ENCODE data around the gene GPX7. TPM values are rescaled to one million over a fixed set of nuclear protein-coding genes. Genes with fewer than 3 reads are reported as not detected.

GPX7 gene
- total RNA-seq, 1 experiment from 2014 or later: 9.9 TPM

- no peak for TF ChIP-seq USF1 (CRISPR knock-in tag; IDR thresholded peaks at IDR 0.05)
Observed at GRCh38 chr1:52601519-52601918, 652 bp upstream of the GPX7 start (continued).

GRCh38 chr1:52602856-52603600 is 857 bp downstream of the GPX7 start:
- Mint-ChIP-seq H3K27me3 (ENCODE audit: low read depth) (peaks cover 48% of the 10 kb centered on the region), H3K4me1 (peaks cover 11% of the 10 kb centered on the region), H3K4me3 (peak overlapping the region; percentile 72), H3K9me3 (0 out of 2 replicates have a peak, but pooled peaks cover 3% of the 10 kb centered on the region), H3K36me3 (no peaks in the 10 kb centered on the region), H3K27ac (no peak overlapping the region)
- POLR2A ChIA-PET: no interaction called here
- TF ChIP-seq ZNF416 (CRISPR knock-in tag; IDR thresholded peaks at IDR 0.05) (no peak), FOXP1 (CRISPR knock-in tag; IDR thresholded peaks at IDR 0.05; ENCODE audit: borderline replicate concordance) (no peak), ESRRA (CRISPR knock-in tag; IDR thresholded peaks at IDR 0.05; ENCODE audit: borderline replicate concordance) (no peak), IRF1 (CRISPR knock-in tag; IDR thresholded peaks at IDR 0.05) (no peak), NFATC4 (CRISPR knock-in tag; IDR thresholded peaks at IDR 0.05) (no peak), ZNF396 (CRISPR knock-in tag; IDR thresholded peaks at IDR 0.05; ENCODE audit: borderline replicate concordance) (no peak), HMGXB4 (CRISPR knock-in tag; IDR thresholded peaks at IDR 0.05) (peak; percentile 49; the same call in 1 of the 2 replicates), ELF4 (CRISPR knock-in tag; IDR thresholded peaks at IDR 0.05; ENCODE audit: low read depth) (no peak), E2F5 (CRISPR knock-in tag; IDR thresholded peaks at IDR 0.05) (0 out of 2 replicates have a peak, but pooled peaks have one; percentile 15), SOX15 (CRISPR knock-in tag; IDR thresholded peaks at IDR 0.05) (no peak), RORB (CRISPR knock-in tag; IDR thresholded peaks at IDR 0.05) (no peak), EMX1 (CRISPR knock-in tag; IDR thresholded peaks at IDR 0.05) (no peak)
- ATAC-seq (peak; percentile 6; the same call in 1 of the 2 replicates), DNase-seq (ENCODE audit: low spot score) (no peak)
- CTCF ChIA-PET: interaction anchor here (0.5 kb wide), 1 partner anchor 79 kb away, joined by 5 read pairs; no protein-coding TSS in a partner anchor

GRCh38 chr1:52603630-52604029 is 1.5 kb downstream of the GPX7 start:
- POLR2A ChIA-PET: no interaction called here
- H3K36me3 Mint-ChIP-seq: no peaks in the 10 kb centered on the region
- CTCF ChIA-PET: no interaction called here
- no peak for DNase-seq (ENCODE audit: low spot score)
- H3K4me3 Mint-ChIP-seq: no peak overlapping the region; the same call in 1 of the 2 replicates
- ATAC-seq: no peak
- no peak for TF ChIP-seq ZBTB43 (CRISPR knock-in tag; IDR thresholded peaks at IDR 0.05)
- TF ChIP-seq HMGXB4 (CRISPR knock-in tag; IDR thresholded peaks at IDR 0.05): no peak
- TF ChIP-seq JAZF1 (CRISPR knock-in tag; IDR thresholded peaks at IDR 0.05): no peak
- TF ChIP-seq SMAD4 (CRISPR knock-in tag; IDR thresholded peaks at IDR 0.05): no peak
- no peak for TF ChIP-seq OVOL2 (CRISPR knock-in tag; IDR thresholded peaks at IDR 0.05; ENCODE audit: borderline replicate concordance)
- no peak for TF ChIP-seq ZSCAN18 (CRISPR knock-in tag; IDR thresholded peaks at IDR 0.05)
- TF ChIP-seq IRF1 (CRISPR knock-in tag; IDR thresholded peaks at IDR 0.05): no peak
- no peak overlapping the region for H3K27ac Mint-ChIP-seq
- H3K9me3 Mint-ChIP-seq: 0 out of 2 replicates have a peak, but pooled peaks cover 3% of the 10 kb centered on the region
- H3K4me1 Mint-ChIP-seq: peaks cover 11% of the 10 kb centered on the region
- H3K27me3 Mint-ChIP-seq (ENCODE audit: low read depth): peaks cover 48% of the 10 kb centered on the region
